GM23338 (cell line): Measurements from ENCODE around the gene TREML4. TPM values are rescaled to one million over a fixed set of nuclear protein-coding genes. Genes with fewer than 3 reads are reported as not detected.

Experiments used
- ATAC-seq: fragments of 200-7000 bp; cut with Tn5 transposase; 3 replicates; pipeline ENCODE4 v1.9.1; 2020
- DNase-seq: peaks from one replicate; pipeline ENCODE4 v3.0.0-alpha.2; 2015; ENCODE audit warnings: low spot score
- H2AFZ ChIP-seq: fragments of 200-600 bp; sonication (generic); 2 replicates; pipeline ENCODE4 v1.8.0; 2016; ENCODE audit warnings: antibody characterized with exemption, mild to moderate bottlenecking, moderate library complexity
- H3F3A ChIP-seq: fragments of 200-600 bp; sonication (generic); replicated peaks from 2 replicates; pipeline ENCODE4 v1.8.0; 2017; ENCODE audit warnings: antibody characterized with exemption, mixed run types, low read depth
- H3K27ac ChIP-seq: fragments of 200-600 bp; sonication (generic); 2 replicates; pipeline ENCODE4 v1.6.1; 2016; ENCODE audit warnings: low read depth
- H3K27me3 ChIP-seq: fragments of 200-600 bp; sonication (generic); 2 replicates; pipeline ENCODE4 v1.8.0; 2016; ENCODE audit warnings: mild to moderate bottlenecking, mixed run types, moderate library complexity; ENCODE audit not compliant: insufficient read depth
- H3K36me3 ChIP-seq: fragments of 200-600 bp; sonication (generic); 2 replicates; pipeline ENCODE4 v1.8.0; 2016; ENCODE audit warnings: mild to moderate bottlenecking; ENCODE audit not compliant: insufficient read depth
- H3K4me1 ChIP-seq: fragments of 200-600 bp; sonication (generic); 2 replicates; pipeline ENCODE4 v1.8.0; 2016; ENCODE audit warnings: mild to moderate bottlenecking, moderate library complexity; ENCODE audit not compliant: insufficient read depth
- H3K4me2 ChIP-seq: fragments of 200-600 bp; sonication (generic); 2 replicates; pipeline ENCODE4 v1.7.1; 2017; ENCODE audit warnings: mixed run types
- H3K4me3 ChIP-seq: fragments of 200-600 bp; sonication (generic); 2 replicates; pipeline ENCODE4 v1.6.1; 2016; ENCODE audit warnings: mixed run types
- H3K79me2 ChIP-seq: fragments of 200-600 bp; sonication (generic); replicated peaks from 2 replicates; pipeline ENCODE4 v1.8.0; 2017; ENCODE audit warnings: mild to moderate bottlenecking; ENCODE audit not compliant: insufficient read depth
- H3K9me2 ChIP-seq: fragments of 200-600 bp; sonication (generic); 2 replicates; pipeline ENCODE4 v1.8.0; 2017; ENCODE audit not compliant: insufficient read depth
- H4K20me1 ChIP-seq: fragments of 200-600 bp; sonication (generic); replicated peaks from 2 replicates; pipeline ENCODE4 v1.8.0; 2017; ENCODE audit warnings: mild to moderate bottlenecking; ENCODE audit not compliant: insufficient read depth
- H3K27ac Mint-ChIP-seq: 2 replicates; pipeline ENCODE4 v1.8.0; 2020; ENCODE audit warnings: inconsistent platforms, mild to moderate bottlenecking, moderate library complexity, mixed read lengths
- H3K27me3 Mint-ChIP-seq: 3 replicates; pipeline ENCODE4 v1.8.0; 2022; ENCODE audit warnings: low read depth, mild to moderate bottlenecking, moderate library complexity, mixed read lengths, inconsistent platforms; ENCODE audit not compliant: insufficient read depth, poor library complexity
- H3K36me3 Mint-ChIP-seq: 3 replicates; pipeline ENCODE4 v1.8.0; 2021; ENCODE audit warnings: low read depth, mild to moderate bottlenecking, inconsistent platforms, moderate library complexity, mixed read lengths
- H3K4me1 Mint-ChIP-seq: 3 replicates; pipeline ENCODE4 v1.8.0; 2020; ENCODE audit warnings: mild to moderate bottlenecking, inconsistent platforms, mixed read lengths
- H3K4me3 Mint-ChIP-seq: 3 replicates; pipeline ENCODE4 v1.8.0; 2021; ENCODE audit warnings: moderate library complexity, mild to moderate bottlenecking, inconsistent platforms, mixed read lengths
- H3K9me3 Mint-ChIP-seq: 3 replicates; pipeline ENCODE4 v1.8.0; 2020; ENCODE audit warnings: moderate library complexity, mild to moderate bottlenecking, inconsistent platforms, mixed read lengths
- CTCF ChIP-seq, 2 experiments: fragments of 200-600 bp in 1 of 2; sonication (generic) in 1 of 2; conservative IDR thresholded peaks; 2 replicates each; pipeline versions ENCODE4 v1.5.1 to v1.6.1; 2016 to 2017; ENCODE audit warnings: antibody characterized with exemption in 2 of 2, low read depth in 2 of 2, mild to moderate bottlenecking in 2 of 2, moderate library complexity in 1 of 2
- ETS1 ChIP-seq: IDR thresholded peaks from 2 replicates; pipeline ENCODE4 v1.6.1; 2016; ENCODE audit warnings: antibody characterized with exemption
- EZH2 ChIP-seq: fragments of 200-600 bp; sonication (generic); IDR thresholded peaks from one replicate; pipeline ENCODE4 v1.8.0; 2017; ENCODE audit warnings: antibody characterized with exemption, mild to moderate bottlenecking, low read depth; ENCODE audit not compliant: unreplicated experiment
- JUNB ChIP-seq: IDR thresholded peaks from one replicate; pipeline ENCODE4 v1.6.1; 2016; ENCODE audit warnings: antibody characterized with exemption; ENCODE audit not compliant: unreplicated experiment
- NANOG ChIP-seq: IDR thresholded peaks from 2 replicates; pipeline ENCODE4 v1.6.1; 2016; ENCODE audit warnings: antibody characterized with exemption, borderline replicate concordance
- STAT1 ChIP-seq: IDR thresholded peaks from one replicate; pipeline ENCODE4 v1.6.1; 2016; ENCODE audit warnings: antibody characterized with exemption; ENCODE audit not compliant: unreplicated experiment
- ZNF114 ChIP-seq: fragments of 250-450 bp; sonication (Bioruptor Pico); IDR thresholded peaks from 2 replicates; pipeline ENCODE4 v1.5.0; 2020; ENCODE audit warnings: mild to moderate bottlenecking, moderate library complexity
- polyA plus RNA-seq: library from polyadenylated mRNA; unstranded; fragments of >200 nt; fragmentation: Nextera tagmentation; extraction: Ambion mirVana; gene quantifications from 2 replicates; pipeline ENCODE4 v1.2.1, GENCODE V29; 2016
- total RNA-seq: library from RNA; depleted of rRNA; stranded (reverse); fragments of >200 nt; shearing (Covaris generic); gene quantifications from 2 replicates; pipeline ENCODE4 v1.2.3, GENCODE V29; 2014
- TF ChIP-seq, protein P1 (sequence below): IDR thresholded peaks from one replicate; pipeline ENCODE4 v1.6.1; 2018; ENCODE audit warnings: antibody characterized with exemption; ENCODE audit not compliant: unreplicated experiment

The TREML4 gene
- total and polyA plus RNA-seq, 2 experiments from 2014 or later = not detected

DNA sequence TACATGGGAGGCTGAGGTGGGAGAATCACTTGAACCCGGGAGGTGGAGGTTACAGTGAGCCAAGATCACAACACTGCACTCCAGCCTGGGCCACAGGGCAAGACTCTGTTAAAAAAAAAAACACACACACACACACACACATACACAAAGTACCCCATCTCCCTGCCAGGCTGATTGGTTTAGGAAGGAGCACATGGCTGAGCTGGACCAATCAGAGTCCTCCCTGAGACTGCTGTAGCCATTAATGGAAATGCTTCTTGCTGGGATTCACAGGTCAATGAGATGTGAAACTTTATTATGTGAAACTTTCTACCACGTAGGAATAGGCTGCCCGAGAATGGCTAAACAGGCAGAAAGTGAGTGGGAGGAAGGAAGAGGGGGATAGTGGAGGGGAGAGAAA, 55.5 kb downstream of the TREML4 start:
- H3K36me3 Mint-ChIP-seq = no peaks in the 10 kb centered on the region; the same call in 2 of the 3 replicates
- H3K36me3 ChIP-seq = no peaks in the 10 kb centered on the region
- DNase-seq (no peak), ATAC-seq (no peak)
- peaks cover 20% of the 10 kb centered on the region for H3K9me2 ChIP-seq
- no peak overlapping the region for H3K27ac ChIP-seq
- no peak overlapping the region for H3K4me3 ChIP-seq
- peaks cover 9% of the 10 kb centered on the region for H3K4me1 Mint-ChIP-seq
- H3K4me2 ChIP-seq = no peak overlapping the region
- peaks cover 15% of the 10 kb centered on the region for H3K27me3 Mint-ChIP-seq
- H3K4me1 ChIP-seq = no peaks in the 10 kb centered on the region
- no peak overlapping the region for H3K27ac Mint-ChIP-seq
- H3K4me3 Mint-ChIP-seq = no peak overlapping the region
- H3F3A ChIP-seq = no peaks in the 10 kb centered on the region
- no peaks in the 10 kb centered on the region for H4K20me1 ChIP-seq
- peaks cover 3% of the 10 kb centered on the region; the same call in 2 of the 3 replicates for H3K9me3 Mint-ChIP-seq
- no peaks in the 10 kb centered on the region for H3K27me3 ChIP-seq
- no peak for TF ChIP-seq STAT1
- TF ChIP-seq, protein P1, sequence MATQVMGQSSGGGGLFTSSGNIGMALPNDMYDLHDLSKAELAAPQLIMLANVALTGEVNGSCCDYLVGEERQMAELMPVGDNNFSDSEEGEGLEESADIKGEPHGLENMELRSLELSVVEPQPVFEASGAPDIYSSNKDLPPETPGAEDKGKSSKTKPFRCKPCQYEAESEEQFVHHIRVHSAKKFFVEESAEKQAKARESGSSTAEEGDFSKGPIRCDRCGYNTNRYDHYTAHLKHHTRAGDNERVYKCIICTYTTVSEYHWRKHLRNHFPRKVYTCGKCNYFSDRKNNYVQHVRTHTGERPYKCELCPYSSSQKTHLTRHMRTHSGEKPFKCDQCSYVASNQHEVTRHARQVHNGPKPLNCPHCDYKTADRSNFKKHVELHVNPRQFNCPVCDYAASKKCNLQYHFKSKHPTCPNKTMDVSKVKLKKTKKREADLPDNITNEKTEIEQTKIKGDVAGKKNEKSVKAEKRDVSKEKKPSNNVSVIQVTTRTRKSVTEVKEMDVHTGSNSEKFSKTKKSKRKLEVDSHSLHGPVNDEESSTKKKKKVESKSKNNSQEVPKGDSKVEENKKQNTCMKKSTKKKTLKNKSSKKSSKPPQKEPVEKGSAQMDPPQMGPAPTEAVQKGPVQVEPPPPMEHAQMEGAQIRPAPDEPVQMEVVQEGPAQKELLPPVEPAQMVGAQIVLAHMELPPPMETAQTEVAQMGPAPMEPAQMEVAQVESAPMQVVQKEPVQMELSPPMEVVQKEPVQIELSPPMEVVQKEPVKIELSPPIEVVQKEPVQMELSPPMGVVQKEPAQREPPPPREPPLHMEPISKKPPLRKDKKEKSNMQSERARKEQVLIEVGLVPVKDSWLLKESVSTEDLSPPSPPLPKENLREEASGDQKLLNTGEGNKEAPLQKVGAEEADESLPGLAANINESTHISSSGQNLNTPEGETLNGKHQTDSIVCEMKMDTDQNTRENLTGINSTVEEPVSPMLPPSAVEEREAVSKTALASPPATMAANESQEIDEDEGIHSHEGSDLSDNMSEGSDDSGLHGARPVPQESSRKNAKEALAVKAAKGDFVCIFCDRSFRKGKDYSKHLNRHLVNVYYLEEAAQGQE = no peak
- TF ChIP-seq NANOG = no peak
- TF ChIP-seq ZNF114 = no peak
- no peak for TF ChIP-seq CTCF (conservative IDR thresholded peaks at IDR 0.05; ENCODE audit: low read depth in 2 of 2)
- TF ChIP-seq ETS1 = no peak
- no peak overlapping the region for H2AFZ ChIP-seq
- H3K79me2 ChIP-seq = no peaks in the 10 kb centered on the region

- H3K36me3 ChIP-seq = no peaks in the 10 kb centered on the region
Measured at GRCh38 chr6:41284726-41285125, 56.6 kb downstream of the TREML4 start.

More at GRCh38 chr6:41284726-41285125, 56.6 kb downstream of the TREML4 start:
- H3K4me1 ChIP-seq = no peaks in the 10 kb centered on the region
- TF ChIP-seq JUNB (no peak), CTCF (conservative IDR thresholded peaks at IDR 0.05; ENCODE audit: low read depth in 2 of 2) (no peak), EZH2 (no peak), ZNF114 (no peak), ETS1 (no peak)
- TF ChIP-seq, protein P1 = no peak
- no peaks in the 10 kb centered on the region for H3K36me3 Mint-ChIP-seq
- H3K27me3 Mint-ChIP-seq = peaks cover 15% of the 10 kb centered on the region
- no peak overlapping the region for H3K27ac Mint-ChIP-seq
- H3K4me3 Mint-ChIP-seq = no peak overlapping the region
- H3K79me2 ChIP-seq = no peaks in the 10 kb centered on the region
- H3F3A ChIP-seq = no peaks in the 10 kb centered on the region
- peaks cover 8% of the 10 kb centered on the region for H3K4me1 Mint-ChIP-seq
- no peak for ATAC-seq
- no peak overlapping the region for H3K4me2 ChIP-seq
- H2AFZ ChIP-seq = no peak overlapping the region
- H3K27ac ChIP-seq = no peak overlapping the region
- H3K27me3 ChIP-seq = peaks cover 8% of the 10 kb centered on the region; the same call in 1 of the 2 replicates
- peaks cover 20% of the 10 kb centered on the region for H3K9me2 ChIP-seq
- no peaks in the 10 kb centered on the region; the same call in 2 of the 3 replicates for H3K9me3 Mint-ChIP-seq
- no peak overlapping the region for H3K4me3 ChIP-seq
- DNase-seq = no peak
- no peaks in the 10 kb centered on the region for H4K20me1 ChIP-seq
